ENCODE measurements around the gene ZNF407.

Gene ZNF407

DNA sequence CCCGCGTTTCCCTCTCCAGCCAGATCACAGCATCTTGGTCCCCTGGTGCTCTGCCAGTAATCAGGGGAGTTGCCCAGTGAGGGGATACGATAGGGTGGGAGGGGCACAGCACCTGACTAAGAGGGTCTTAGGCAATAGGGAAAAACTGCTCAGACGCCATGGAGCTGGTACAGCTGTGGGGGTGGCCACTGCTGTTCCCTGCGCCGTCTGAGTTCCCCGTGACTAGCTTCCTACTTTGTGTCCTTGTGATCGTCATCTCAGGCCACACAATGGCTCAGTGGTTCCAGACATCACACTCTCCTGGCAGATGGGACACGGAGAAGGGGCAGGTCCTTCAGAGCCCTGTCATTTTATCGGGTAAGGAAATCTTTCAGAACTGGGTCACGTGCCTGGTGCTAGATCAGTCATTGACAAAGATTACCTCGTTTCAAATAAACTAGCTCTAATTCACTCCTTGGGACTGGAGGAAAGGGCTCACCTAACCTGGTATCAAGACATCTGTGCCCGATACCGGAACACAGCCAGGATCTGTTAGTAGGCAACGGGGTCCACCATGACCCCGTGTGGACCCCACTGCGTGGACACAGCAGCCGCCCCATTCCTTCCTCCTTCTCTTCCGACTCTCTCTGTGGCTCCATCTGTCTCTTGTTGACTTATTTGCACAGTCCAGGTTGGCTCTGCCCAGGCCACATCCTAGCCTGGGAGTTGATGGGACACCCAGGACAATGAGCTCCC lies 509.7 kb downstream of the ZNF407 start:
- Histone ChIP-seq H3K36me3 (ENCODE audit: control insufficient read depth, insufficient read depth, low read length) (no peaks in the 10 kb centered on the region), H3K9ac (ENCODE audit: low read length) (no peak overlapping the region), H3K4me1 (ENCODE audit: control insufficient read depth, insufficient read depth, low read length) (peaks cover 3% of the 10 kb centered on the region), H3K4me3 (ENCODE audit: low read length) (no peak overlapping the region), H3K27ac (ENCODE audit: low read depth, low read length) (no peak overlapping the region), H3K27me3 (ENCODE audit: control insufficient read depth, insufficient read depth, low read length) (no peaks in the 10 kb centered on the region)

DNA sequence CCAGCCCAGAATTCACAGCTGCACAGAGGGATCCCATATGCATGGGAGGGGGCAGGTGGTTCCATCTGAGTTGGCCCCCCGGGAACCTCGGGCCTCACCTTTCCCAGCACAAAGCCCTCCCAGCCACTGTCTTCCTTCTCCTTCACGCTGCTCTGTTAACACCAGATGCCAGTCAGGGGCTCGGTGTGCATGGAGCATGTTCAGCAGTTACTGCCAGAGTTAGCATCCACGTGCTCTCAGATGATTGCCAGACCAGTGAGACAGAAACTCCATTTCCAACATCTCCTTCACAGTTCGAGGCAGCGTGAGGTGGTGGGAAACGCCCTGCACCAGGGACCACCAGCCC lies 510.2 kb downstream of the ZNF407 start:
- Histone ChIP-seq H3K27ac (ENCODE audit: low read depth, low read length) (no peak overlapping the region), H3K36me3 (ENCODE audit: control insufficient read depth, insufficient read depth, low read length) (no peaks in the 10 kb centered on the region), H3K27me3 (ENCODE audit: control insufficient read depth, insufficient read depth, low read length) (no peaks in the 10 kb centered on the region), H3K4me1 (ENCODE audit: control insufficient read depth, insufficient read depth, low read length) (peaks cover 7% of the 10 kb centered on the region), H3K9ac (ENCODE audit: low read length) (no peak overlapping the region), H3K4me3 (ENCODE audit: low read length) (no peak overlapping the region)

DNA sequence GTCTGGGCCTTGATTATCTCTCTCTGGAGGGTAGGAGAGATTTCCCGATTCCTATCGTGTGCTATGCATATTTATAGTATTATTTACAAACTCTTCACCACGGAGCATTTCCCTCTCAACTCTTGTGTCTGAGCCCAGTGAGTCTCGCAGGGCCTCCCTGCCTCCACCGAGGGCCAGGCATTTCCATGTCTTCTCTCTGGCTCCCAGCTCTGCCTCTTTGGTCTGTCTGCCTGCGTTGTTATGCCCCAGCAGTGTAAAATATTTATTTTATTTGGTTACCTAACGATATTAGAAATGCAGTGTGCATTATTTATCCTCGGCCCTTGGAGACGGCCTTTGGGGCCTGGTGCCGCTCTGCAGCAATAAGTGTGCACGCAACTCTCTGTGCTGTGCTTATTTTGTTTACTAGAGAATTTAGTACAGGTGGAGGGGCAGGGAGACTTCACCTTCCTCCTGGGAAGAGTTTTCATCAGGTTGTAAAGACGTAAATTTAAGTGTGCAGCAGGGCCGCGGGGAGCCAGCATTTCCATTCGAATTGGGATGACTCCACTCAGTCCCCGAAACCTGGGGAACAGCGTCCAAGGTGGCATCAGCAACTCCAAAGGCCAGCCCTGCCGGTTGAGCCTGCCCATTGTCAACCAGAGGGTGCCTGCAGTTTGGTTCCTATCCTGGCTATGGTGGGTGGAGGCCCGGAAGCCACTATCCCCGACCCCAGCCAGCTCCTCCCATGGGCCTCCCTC lies 511.1 kb downstream of the ZNF407 start:
- H3K27ac ChIP-seq (ENCODE audit: low read depth, low read length), result no peak overlapping the region
- peaks cover 10% of the 10 kb centered on the region for H3K4me1 ChIP-seq (ENCODE audit: control insufficient read depth, insufficient read depth, low read length)
- H3K9ac ChIP-seq (ENCODE audit: low read length), result no peak overlapping the region
- H3K27me3 ChIP-seq (ENCODE audit: control insufficient read depth, insufficient read depth, low read length), result no peaks in the 10 kb centered on the region
- no peak overlapping the region for H3K4me3 ChIP-seq (ENCODE audit: low read length)
- no peaks in the 10 kb centered on the region for H3K36me3 ChIP-seq (ENCODE audit: control insufficient read depth, insufficient read depth, low read length)

DNA sequence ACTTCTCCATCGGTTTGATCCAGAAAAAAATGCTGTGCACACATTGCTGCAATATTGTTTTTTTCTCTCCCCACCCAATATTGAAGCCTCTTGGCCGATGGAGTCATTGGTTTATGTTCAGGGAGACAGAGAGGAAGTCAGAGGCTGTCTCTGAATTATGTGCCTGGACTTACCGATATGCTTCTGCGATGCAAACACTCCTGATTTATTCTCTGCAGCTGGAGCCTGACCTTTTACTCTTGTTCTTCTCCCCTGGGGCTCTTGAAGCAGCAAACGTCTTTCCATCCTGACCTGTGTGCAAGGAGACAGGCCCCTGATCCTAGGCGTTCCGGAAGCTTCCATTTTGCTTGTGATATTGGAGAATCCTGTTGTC lies 511.6 kb downstream of the ZNF407 start:
- no peaks in the 10 kb centered on the region for H3K27me3 ChIP-seq (ENCODE audit: control insufficient read depth, insufficient read depth, low read length)
- no peak overlapping the region for H3K4me3 ChIP-seq (ENCODE audit: low read length)
- H3K27ac ChIP-seq (ENCODE audit: low read depth, low read length), result peak overlapping the region; percentile 54
- peaks cover 10% of the 10 kb centered on the region for H3K4me1 ChIP-seq (ENCODE audit: control insufficient read depth, insufficient read depth, low read length)
- H3K9ac ChIP-seq (ENCODE audit: low read length), result no peak overlapping the region
- H3K36me3 ChIP-seq (ENCODE audit: control insufficient read depth, insufficient read depth, low read length), result no peaks in the 10 kb centered on the region

DNA sequence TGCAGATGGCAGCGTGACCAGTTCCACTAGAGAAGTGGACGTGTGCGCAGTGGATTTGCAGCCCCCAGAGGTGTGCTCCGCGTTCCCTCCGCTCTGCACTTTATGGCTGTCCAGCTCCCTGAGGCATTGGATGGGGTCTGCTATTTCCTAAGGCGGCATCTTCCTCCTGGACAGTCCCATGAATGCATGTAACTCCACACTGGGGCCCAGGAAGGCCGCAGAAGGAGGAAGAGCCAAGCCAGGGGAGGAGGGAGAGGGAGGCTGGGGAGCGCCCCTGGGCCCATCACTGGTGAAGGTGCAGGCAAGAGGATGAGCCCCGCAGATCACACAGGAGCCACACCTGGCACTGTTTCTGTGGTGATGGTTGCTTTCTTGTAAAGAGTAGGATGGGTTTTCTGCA lies 512.1 kb downstream of the ZNF407 start:
- Histone ChIP-seq H3K4me3 (ENCODE audit: low read length) (no peak overlapping the region), H3K27me3 (ENCODE audit: control insufficient read depth, insufficient read depth, low read length) (no peaks in the 10 kb centered on the region), H3K4me1 (ENCODE audit: control insufficient read depth, insufficient read depth, low read length) (peaks cover 10% of the 10 kb centered on the region), H3K9ac (ENCODE audit: low read length) (no peak overlapping the region), H3K36me3 (ENCODE audit: control insufficient read depth, insufficient read depth, low read length) (no peaks in the 10 kb centered on the region), H3K27ac (ENCODE audit: low read depth, low read length) (peak overlapping the region; percentile 54)

DNA sequence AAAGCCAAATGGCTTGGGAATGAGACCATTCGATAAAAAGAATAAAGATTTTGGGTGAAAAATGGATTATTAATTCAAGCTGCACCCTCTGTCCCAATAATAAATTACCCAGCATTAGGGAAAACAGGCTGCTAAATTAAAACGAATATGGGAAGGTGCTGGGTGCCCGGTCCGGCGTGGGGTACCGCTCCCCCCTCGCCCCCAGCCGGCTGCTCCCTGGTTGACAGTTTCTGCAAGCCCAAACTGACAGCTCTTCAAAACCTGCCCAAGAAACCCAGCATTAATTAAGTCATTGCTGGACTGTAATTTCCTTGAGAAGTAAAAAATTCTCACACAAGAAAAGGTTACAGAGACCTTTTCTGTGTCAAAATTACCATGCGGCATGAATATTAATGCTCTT lies 512.6 kb downstream of the ZNF407 start:
- H3K27me3 ChIP-seq (ENCODE audit: control insufficient read depth, insufficient read depth, low read length), result no peaks in the 10 kb centered on the region
- H3K4me3 ChIP-seq (ENCODE audit: low read length), result no peak overlapping the region
- no peak overlapping the region for H3K9ac ChIP-seq (ENCODE audit: low read length)
- no peak overlapping the region for H3K27ac ChIP-seq (ENCODE audit: low read depth, low read length)
- H3K4me1 ChIP-seq (ENCODE audit: control insufficient read depth, insufficient read depth, low read length), result peaks cover 10% of the 10 kb centered on the region
- H3K36me3 ChIP-seq (ENCODE audit: control insufficient read depth, insufficient read depth, low read length), result no peaks in the 10 kb centered on the region

DNA sequence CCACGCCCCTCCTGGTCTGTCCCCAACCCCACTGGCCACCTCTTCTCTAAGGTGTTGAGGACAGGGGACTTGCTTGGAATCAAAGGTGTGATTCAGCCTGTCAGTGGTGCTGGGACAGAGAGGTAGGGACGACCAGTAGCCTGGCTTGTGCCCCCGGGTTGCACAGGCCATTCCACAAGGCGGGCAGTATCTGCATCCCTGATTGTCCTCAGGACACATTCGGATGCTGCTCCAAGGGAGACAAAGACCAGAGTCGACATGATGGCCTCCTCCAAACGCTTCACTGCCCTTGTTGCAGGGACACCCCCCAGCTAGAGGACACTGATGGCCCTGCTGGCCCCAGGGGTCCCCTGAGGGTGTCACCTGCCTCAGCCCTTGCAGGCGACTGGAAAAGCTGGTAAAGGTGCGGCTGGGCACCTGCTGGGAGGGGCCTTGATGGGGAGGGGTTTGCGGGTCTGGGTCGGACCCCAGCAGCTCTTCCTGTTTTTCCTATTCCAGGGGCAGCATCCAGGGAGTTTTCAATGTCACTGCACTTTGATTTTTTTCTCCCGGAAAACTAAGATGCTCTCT lies 513.3 kb downstream of the ZNF407 start:
- H3K4me3 ChIP-seq (ENCODE audit: low read length), result no peak overlapping the region
- H3K27ac ChIP-seq (ENCODE audit: low read depth, low read length), result no peak overlapping the region
- H3K4me1 ChIP-seq (ENCODE audit: control insufficient read depth, insufficient read depth, low read length), result peaks cover 10% of the 10 kb centered on the region
- no peaks in the 10 kb centered on the region for H3K27me3 ChIP-seq (ENCODE audit: control insufficient read depth, insufficient read depth, low read length)
- H3K36me3 ChIP-seq (ENCODE audit: control insufficient read depth, insufficient read depth, low read length), result no peaks in the 10 kb centered on the region
- no peak overlapping the region for H3K9ac ChIP-seq (ENCODE audit: low read length)

DNA sequence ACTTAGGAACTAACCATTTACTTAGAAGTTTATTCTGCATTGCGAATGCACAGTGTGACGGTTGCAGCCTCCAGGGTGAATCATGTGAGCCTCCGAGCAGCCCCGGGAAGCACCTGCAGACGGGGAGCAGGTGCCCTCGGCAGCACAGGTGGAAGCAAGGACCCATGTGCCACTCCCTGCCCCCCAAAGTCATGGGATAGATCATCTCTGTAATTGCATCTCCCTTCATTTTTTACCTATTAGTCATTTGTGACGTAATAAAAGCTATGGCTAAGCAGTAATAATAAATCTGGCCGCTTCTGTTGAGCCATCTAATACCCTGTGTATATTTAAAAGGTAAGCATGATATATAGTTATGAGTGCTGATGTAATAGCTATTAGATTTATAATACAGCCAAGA lies 514.1 kb downstream of the ZNF407 start:
- Histone ChIP-seq H3K27ac (ENCODE audit: low read depth, low read length) (peak overlapping the region; percentile 30), H3K4me3 (ENCODE audit: low read length) (no peak overlapping the region)

DNA sequence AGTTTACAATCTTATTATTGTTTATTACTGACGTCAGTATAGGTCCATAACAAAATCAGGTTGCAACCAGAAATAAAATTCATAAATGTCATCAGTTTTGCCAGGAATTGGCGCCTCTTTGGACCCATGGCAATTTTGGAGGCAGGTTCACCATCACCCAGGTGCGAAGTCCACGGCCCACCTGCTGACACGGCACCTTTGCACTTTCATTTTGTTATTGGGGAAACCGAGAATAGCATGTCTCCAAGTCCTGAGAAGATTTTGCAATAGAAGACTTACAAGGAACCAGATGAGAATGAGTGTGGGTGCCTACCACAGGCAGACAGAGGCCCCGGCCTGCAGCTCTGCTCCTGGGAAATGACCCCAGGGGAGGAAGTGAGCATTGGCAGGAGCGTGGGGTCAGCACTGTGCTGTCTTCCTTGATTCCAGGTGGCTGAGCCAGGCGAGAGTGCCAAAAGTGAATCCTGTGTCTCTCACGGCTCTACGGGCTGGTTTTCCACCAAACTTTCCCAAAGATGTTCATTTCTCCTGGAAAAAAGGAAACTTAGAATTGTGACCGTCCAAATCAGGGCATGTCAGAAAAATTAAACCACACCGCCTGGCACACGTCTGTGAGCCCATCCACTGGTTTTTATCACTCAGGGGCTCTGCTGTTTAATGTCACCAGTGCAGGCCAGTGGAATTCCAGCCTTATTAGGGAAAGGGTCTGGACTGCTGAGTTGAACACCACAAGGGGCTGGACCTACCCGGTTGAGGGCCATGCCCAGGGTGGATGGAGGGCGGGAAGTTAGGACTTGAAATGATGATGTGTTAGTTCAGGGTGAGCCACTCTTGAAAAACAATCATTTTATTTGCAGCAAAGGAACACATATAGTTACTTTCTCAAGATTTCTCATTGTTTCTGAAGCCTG lies 514.8 kb downstream of the ZNF407 start:
- Histone ChIP-seq H3K4me1 (ENCODE audit: control insufficient read depth, insufficient read depth, low read length) (peaks cover 10% of the 10 kb centered on the region), H3K27ac (ENCODE audit: low read depth, low read length) (peak overlapping the region; percentile 76)

More for the DNA sequence above, 514.1 kb downstream of the ZNF407 start:
- Histone ChIP-seq H3K36me3 (ENCODE audit: control insufficient read depth, insufficient read depth, low read length) (no peaks in the 10 kb centered on the region), H3K4me1 (ENCODE audit: control insufficient read depth, insufficient read depth, low read length) (peaks cover 10% of the 10 kb centered on the region), H3K27me3 (ENCODE audit: control insufficient read depth, insufficient read depth, low read length) (no peaks in the 10 kb centered on the region), H3K9ac (ENCODE audit: low read length) (no peak overlapping the region)

DNA sequence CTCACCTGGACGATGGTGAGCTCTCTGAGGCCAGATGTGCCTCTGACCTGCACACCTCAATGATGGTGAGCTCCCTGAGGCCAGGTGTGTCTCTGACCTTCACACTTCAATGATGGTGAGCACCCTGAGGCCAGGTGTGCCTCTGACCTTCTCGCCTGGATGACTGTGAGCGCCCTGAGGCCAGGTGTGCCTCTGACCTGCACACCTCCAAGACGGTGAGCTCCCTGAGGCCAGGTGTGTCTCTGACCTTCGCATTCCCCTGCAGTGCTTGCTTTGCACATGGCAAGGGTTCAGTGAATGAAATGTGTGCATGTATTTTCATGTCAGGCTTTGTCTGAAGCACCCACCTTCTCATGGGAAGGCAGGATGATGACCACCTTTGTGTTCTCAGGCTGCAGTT lies 515.8 kb downstream of the ZNF407 start:
- peak overlapping the region; percentile 76 for H3K27ac ChIP-seq (ENCODE audit: low read depth, low read length)

More for the DNA sequence above, 514.8 kb downstream of the ZNF407 start:
- Histone ChIP-seq H3K27me3 (ENCODE audit: control insufficient read depth, insufficient read depth, low read length) (no peaks in the 10 kb centered on the region), H3K4me3 (ENCODE audit: low read length) (no peak overlapping the region), H3K36me3 (ENCODE audit: control insufficient read depth, insufficient read depth, low read length) (no peaks in the 10 kb centered on the region), H3K9ac (ENCODE audit: low read length) (no peak overlapping the region)

DNA sequence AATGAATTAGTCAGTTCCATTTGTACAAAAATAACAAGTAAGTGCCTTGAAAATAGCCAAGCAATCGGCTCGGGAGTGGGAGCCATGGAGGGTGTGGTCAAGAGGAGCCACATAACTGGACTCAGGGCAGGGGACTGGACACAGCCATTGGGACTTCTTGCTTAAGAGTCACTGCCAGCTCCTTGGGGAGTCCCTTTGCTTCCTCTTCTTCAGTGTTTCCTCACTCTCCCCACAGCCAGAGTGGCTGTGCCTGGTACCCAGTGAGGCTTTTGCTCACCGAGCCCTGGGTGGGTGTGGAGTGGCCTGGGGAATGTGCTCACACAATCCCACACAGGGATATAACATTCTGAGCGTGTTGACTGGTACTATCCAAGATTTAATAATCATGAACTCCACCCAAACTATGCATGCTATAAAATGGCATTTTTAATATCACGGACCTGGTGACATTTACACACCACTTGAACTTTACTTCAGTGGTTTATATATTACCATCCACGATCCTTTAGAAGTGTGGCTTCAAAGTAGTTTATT lies 516.6 kb downstream of the ZNF407 start:
- H3K27me3 ChIP-seq (ENCODE audit: control insufficient read depth, insufficient read depth, low read length), result no peaks in the 10 kb centered on the region
- no peak overlapping the region for H3K9ac ChIP-seq (ENCODE audit: low read length)
- H3K27ac ChIP-seq (ENCODE audit: low read depth, low read length), result peak overlapping the region; percentile 17
- H3K36me3 ChIP-seq (ENCODE audit: control insufficient read depth, insufficient read depth, low read length), result no peaks in the 10 kb centered on the region
- H3K4me3 ChIP-seq (ENCODE audit: low read length), result peak overlapping the region; percentile 2
- peaks cover 10% of the 10 kb centered on the region for H3K4me1 ChIP-seq (ENCODE audit: control insufficient read depth, insufficient read depth, low read length)

More for the DNA sequence above, 515.8 kb downstream of the ZNF407 start:
- H3K27me3 ChIP-seq (ENCODE audit: control insufficient read depth, insufficient read depth, low read length), result no peaks in the 10 kb centered on the region
- no peak overlapping the region for H3K9ac ChIP-seq (ENCODE audit: low read length)
- no peaks in the 10 kb centered on the region for H3K36me3 ChIP-seq (ENCODE audit: control insufficient read depth, insufficient read depth, low read length)
- H3K4me1 ChIP-seq (ENCODE audit: control insufficient read depth, insufficient read depth, low read length), result peaks cover 10% of the 10 kb centered on the region
- no peak overlapping the region for H3K4me3 ChIP-seq (ENCODE audit: low read length)
